Measurements from ENCODE around the gene RND3. TPM values are rescaled to one million over a fixed set of nuclear protein-coding genes. Genes with fewer than 3 reads are reported as not detected.

Gene RND3
- total RNA-seq, 2 experiments from 2014 or later: not detected

GRCh38 chr2:150428641-150429040, 58.8 kb downstream of the RND3 start:
- H2AFZ ChIP-seq (ENCODE audit: low read length): no peak overlapping the region
- H3K9me3 ChIP-seq (ENCODE audit: low read length): no peaks in the 10 kb centered on the region
- H3K9me2 ChIP-seq (ENCODE audit: insufficient read depth, low read length): no peaks in the 10 kb centered on the region
- no peak for DNase-seq (ENCODE audit: low spot score)
- no TSS peak for BruUV-seq (replicated peaks)
- POLR2A ChIA-PET: interaction anchor here (1.6 kb wide), 1 partner anchor 46 kb away, joined by 3 read pairs; no protein-coding TSS in a partner anchor
- H3K79me2 ChIP-seq (ENCODE audit: insufficient read depth, low read depth, low read length): no peaks in the 10 kb centered on the region
- H3K36me3 ChIP-seq (ENCODE audit: insufficient read depth, low read length): no peaks in the 10 kb centered on the region
- no peak overlapping the region for H3K27ac ChIP-seq (ENCODE audit: low read depth, low read length, poor library complexity, severe bottlenecking)
- intact Hi-C loops (cut with micrococcal nuclease; ENCODE audit: unreplicated experiment): no loop called here
- no peaks in the 10 kb centered on the region for H3K4me1 ChIP-seq (ENCODE audit: insufficient read depth, low read length, poor library complexity, severe bottlenecking)
- no peak overlapping the region for H3K4me3 ChIP-seq (ENCODE audit: low read depth, low read length, poor library complexity, severe bottlenecking)
- TF ChIP-seq EZH2phosphoT487 (IDR thresholded peaks at IDR 0.05; ENCODE audit: borderline replicate concordance, low read depth, low read length): no peak
- TF ChIP-seq CTCF (conservative IDR thresholded peaks at IDR 0.05; ENCODE audit: low read length): no peak
- no peaks in the 10 kb centered on the region for H4K20me1 ChIP-seq (ENCODE audit: insufficient read depth, low read length)
- CTCF ChIA-PET (ENCODE audit: unreplicated experiment): no interaction called here
- H3K4me2 ChIP-seq (ENCODE audit: low read length): no peak overlapping the region

GRCh38 chr2:150427298-150427697, 60.2 kb downstream of the RND3 start:
- Histone ChIP-seq H3K79me2 (ENCODE audit: insufficient read depth, low read depth, low read length) (no peaks in the 10 kb centered on the region), H3K9me2 (ENCODE audit: insufficient read depth, low read length) (no peaks in the 10 kb centered on the region), H2AFZ (ENCODE audit: low read length) (no peak overlapping the region), H3K4me1 (ENCODE audit: insufficient read depth, low read length, poor library complexity, severe bottlenecking) (no peaks in the 10 kb centered on the region), H3K4me3 (ENCODE audit: low read depth, low read length, poor library complexity, severe bottlenecking) (no peak overlapping the region), H3K9me3 (ENCODE audit: low read length) (no peaks in the 10 kb centered on the region), H4K20me1 (ENCODE audit: insufficient read depth, low read length) (no peaks in the 10 kb centered on the region), H3K27ac (ENCODE audit: low read depth, low read length, poor library complexity, severe bottlenecking) (no peak overlapping the region), H3K4me2 (ENCODE audit: low read length) (no peak overlapping the region), H3K36me3 (ENCODE audit: insufficient read depth, low read length) (no peaks in the 10 kb centered on the region)
- no TSS peak for BruUV-seq (replicated peaks)
- intact Hi-C loops (cut with micrococcal nuclease; ENCODE audit: unreplicated experiment): no loop called here
- TF ChIP-seq EZH2phosphoT487 (IDR thresholded peaks at IDR 0.05; ENCODE audit: borderline replicate concordance, low read depth, low read length) (no peak), CTCF (conservative IDR thresholded peaks at IDR 0.05; ENCODE audit: low read length) (no peak)
- ChIA-PET CTCF (ENCODE audit: unreplicated experiment) (no interaction called here), POLR2A (no interaction called here)
- no peak for DNase-seq (ENCODE audit: low spot score)

GRCh38 chr2:150426724-150427123, 60.7 kb downstream of the RND3 start:
- Histone ChIP-seq H3K4me2 (ENCODE audit: low read length) (no peak overlapping the region), H3K4me1 (ENCODE audit: insufficient read depth, low read length, poor library complexity, severe bottlenecking) (no peaks in the 10 kb centered on the region), H4K20me1 (ENCODE audit: insufficient read depth, low read length) (no peaks in the 10 kb centered on the region), H3K79me2 (ENCODE audit: insufficient read depth, low read depth, low read length) (no peaks in the 10 kb centered on the region), H3K9me2 (ENCODE audit: insufficient read depth, low read length) (no peaks in the 10 kb centered on the region), H3K27ac (ENCODE audit: low read depth, low read length, poor library complexity, severe bottlenecking) (no peak overlapping the region), H2AFZ (ENCODE audit: low read length) (no peak overlapping the region), H3K9me3 (ENCODE audit: low read length) (no peaks in the 10 kb centered on the region), H3K4me3 (ENCODE audit: low read depth, low read length, poor library complexity, severe bottlenecking) (no peak overlapping the region), H3K36me3 (ENCODE audit: insufficient read depth, low read length) (no peaks in the 10 kb centered on the region)
- ChIA-PET CTCF (ENCODE audit: unreplicated experiment) (no interaction called here), POLR2A (no interaction called here)
- intact Hi-C loops (cut with micrococcal nuclease; ENCODE audit: unreplicated experiment): no loop called here
- no peak for DNase-seq (ENCODE audit: low spot score)
- TF ChIP-seq EZH2phosphoT487 (IDR thresholded peaks at IDR 0.05; ENCODE audit: borderline replicate concordance, low read depth, low read length): no peak
- no peak for TF ChIP-seq CTCF (conservative IDR thresholded peaks at IDR 0.05; ENCODE audit: low read length)
- no TSS peak for BruUV-seq (replicated peaks)
